ENCODE results near the gene HIC1. TPM values are rescaled to one million over a fixed set of nuclear protein-coding genes. Genes with fewer than 3 reads are reported as not detected.
A peak's percentile ranks its signal among the peaks of the same experiment; 100 is the strongest.

Gene HIC1
- total RNA-seq, 1 donor from 2014 or later: 42.6 TPM

GRCh38 chr17:2029911-2030778 lies 24.8 kb upstream of the HIC1 start, which contains the start of gene DPH1:
TSS of gene DPH1 (plus strand) at chr17:2030153. CDS start at chr17:2030170, 17 bp downstream.
- no peaks in the 10 kb centered on the region for H3K9me3 Mint-ChIP-seq
- H3K4me1 Mint-ChIP-seq (ENCODE audit: low read depth): peaks cover 12% of the 10 kb centered on the region
- intact Hi-C loops (cut with micrococcal nuclease): loop anchor here (1.0 to 2.0 kb wide), 2 partner anchors 11 to 121 kb away; no protein-coding TSS in a partner anchor
- peak within 1 kb of the TSS; percentile 69 for H3K27ac Mint-ChIP-seq
- H3K4me3 Mint-ChIP-seq (ENCODE audit: low read depth): peak within 1 kb of the TSS; percentile 95
- peaks cover 3% of the 10 kb centered on the region for H3K36me3 Mint-ChIP-seq (ENCODE audit: low read depth)
- DNase-seq (ENCODE audit: low spot score): peak; percentile 83
- H3K27me3 Mint-ChIP-seq (ENCODE audit: low read depth): peaks cover 32% of the 10 kb centered on the region

- DNase-seq (ENCODE audit: low spot score): no peak
- intact Hi-C loops (cut with micrococcal nuclease): loop anchor here (1.0 to 2.0 kb wide), 2 partner anchors 11 to 122 kb away; no protein-coding TSS in a partner anchor
- peak overlapping the region; percentile 95 for H3K4me3 Mint-ChIP-seq (ENCODE audit: low read depth)
- H3K9me3 Mint-ChIP-seq: no peaks in the 10 kb centered on the region
- H3K27ac Mint-ChIP-seq: peak overlapping the region; percentile 69
- H3K4me1 Mint-ChIP-seq (ENCODE audit: low read depth): peaks cover 12% of the 10 kb centered on the region
- peaks cover 3% of the 10 kb centered on the region for H3K36me3 Mint-ChIP-seq (ENCODE audit: low read depth)
- H3K27me3 Mint-ChIP-seq (ENCODE audit: low read depth): peaks cover 28% of the 10 kb centered on the region
These were observed 24.1 kb upstream of the HIC1 start for GRCh38 chr17:2030779-2031163.

GRCh38 chr17:2033153-2033552 lies 21.8 kb upstream of the HIC1 start:
- intact Hi-C loops (cut with micrococcal nuclease): no loop called here
- H3K4me3 Mint-ChIP-seq (ENCODE audit: low read depth): no peak overlapping the region
- no peak overlapping the region for H3K27ac Mint-ChIP-seq

DNA sequence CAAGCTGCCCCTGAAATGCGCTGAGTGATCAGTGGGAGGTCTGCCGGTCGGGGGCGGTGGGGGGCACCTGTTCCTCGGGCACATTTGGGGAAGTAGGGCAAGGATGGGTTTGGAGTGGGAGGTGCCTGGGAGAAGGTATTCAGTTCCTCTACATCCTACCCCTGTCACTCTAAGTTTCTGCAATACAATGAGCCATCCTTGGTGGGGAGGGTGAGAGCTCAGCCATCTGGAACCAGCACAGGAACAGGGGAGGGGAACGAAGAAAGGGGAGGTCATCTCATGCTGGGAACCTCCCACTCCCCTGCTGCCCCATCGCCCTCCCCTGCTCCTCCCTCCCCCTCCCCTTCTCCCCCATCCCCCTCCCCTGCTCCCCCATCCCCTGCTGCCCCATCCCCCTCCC lies 20.7 kb upstream of the HIC1 start:
- intact Hi-C loops (cut with micrococcal nuclease): no loop called here
- Mint-ChIP-seq H3K36me3 (ENCODE audit: low read depth) (peaks cover 18% of the 10 kb centered on the region), H3K4me3 (ENCODE audit: low read depth) (no peak overlapping the region), H3K27me3 (ENCODE audit: low read depth) (no peaks in the 10 kb centered on the region), H3K27ac (no peak overlapping the region), H3K9me3 (no peaks in the 10 kb centered on the region), H3K4me1 (ENCODE audit: low read depth) (peaks cover 7% of the 10 kb centered on the region)
- no peak for DNase-seq (ENCODE audit: low spot score)

More at GRCh38 chr17:2033153-2033552, 21.8 kb upstream of the HIC1 start:
- DNase-seq (ENCODE audit: low spot score): no peak
- Mint-ChIP-seq H3K36me3 (ENCODE audit: low read depth) (peaks cover 18% of the 10 kb centered on the region), H3K9me3 (no peaks in the 10 kb centered on the region), H3K27me3 (ENCODE audit: low read depth) (peaks cover 8% of the 10 kb centered on the region), H3K4me1 (ENCODE audit: low read depth) (peaks cover 7% of the 10 kb centered on the region)

DNA sequence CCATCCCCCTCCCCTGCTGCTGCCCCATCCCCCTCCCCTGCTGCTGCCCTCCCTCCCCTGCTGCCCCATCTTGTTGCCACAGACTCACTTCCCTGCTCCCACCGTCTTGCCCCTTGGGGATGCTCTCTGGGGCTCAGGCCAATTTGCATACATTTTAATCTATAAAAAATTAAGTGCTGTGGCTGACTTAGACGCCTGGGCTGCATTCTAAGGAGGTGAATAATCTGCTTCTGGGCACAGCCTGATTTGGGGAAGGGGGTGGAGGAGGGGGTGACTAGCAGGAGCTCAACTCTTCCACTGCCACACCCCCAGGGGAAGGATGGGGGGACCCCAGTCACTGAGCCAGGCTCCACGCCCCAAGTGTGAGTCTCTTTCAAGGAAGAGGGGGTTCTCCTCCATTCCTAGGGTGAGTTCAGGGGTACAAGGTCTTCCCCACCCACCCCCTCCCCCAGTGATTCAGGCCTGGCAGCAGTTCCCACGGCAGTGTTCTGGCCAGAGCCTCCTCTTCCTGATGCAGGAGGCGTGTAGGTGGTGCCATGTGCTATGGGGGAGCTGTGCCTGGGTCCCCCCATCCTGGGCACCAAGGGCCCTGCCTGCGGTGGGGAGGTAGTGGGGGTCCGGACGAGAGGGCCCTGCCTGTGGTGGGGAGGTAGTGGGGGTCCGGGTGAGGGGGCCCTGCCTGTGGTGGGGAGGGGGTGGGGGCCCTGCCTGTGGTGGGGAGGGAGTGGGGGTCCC lies 19.9 kb upstream of the HIC1 start:
- Mint-ChIP-seq H3K27ac (no peak overlapping the region), H3K27me3 (ENCODE audit: low read depth) (no peaks in the 10 kb centered on the region), H3K36me3 (ENCODE audit: low read depth) (peaks cover 21% of the 10 kb centered on the region), H3K4me1 (ENCODE audit: low read depth) (peaks cover 7% of the 10 kb centered on the region), H3K9me3 (no peaks in the 10 kb centered on the region), H3K4me3 (ENCODE audit: low read depth) (no peak overlapping the region)
- intact Hi-C loops (cut with micrococcal nuclease): no loop called here
- no peak for DNase-seq (ENCODE audit: low spot score)

DNA sequence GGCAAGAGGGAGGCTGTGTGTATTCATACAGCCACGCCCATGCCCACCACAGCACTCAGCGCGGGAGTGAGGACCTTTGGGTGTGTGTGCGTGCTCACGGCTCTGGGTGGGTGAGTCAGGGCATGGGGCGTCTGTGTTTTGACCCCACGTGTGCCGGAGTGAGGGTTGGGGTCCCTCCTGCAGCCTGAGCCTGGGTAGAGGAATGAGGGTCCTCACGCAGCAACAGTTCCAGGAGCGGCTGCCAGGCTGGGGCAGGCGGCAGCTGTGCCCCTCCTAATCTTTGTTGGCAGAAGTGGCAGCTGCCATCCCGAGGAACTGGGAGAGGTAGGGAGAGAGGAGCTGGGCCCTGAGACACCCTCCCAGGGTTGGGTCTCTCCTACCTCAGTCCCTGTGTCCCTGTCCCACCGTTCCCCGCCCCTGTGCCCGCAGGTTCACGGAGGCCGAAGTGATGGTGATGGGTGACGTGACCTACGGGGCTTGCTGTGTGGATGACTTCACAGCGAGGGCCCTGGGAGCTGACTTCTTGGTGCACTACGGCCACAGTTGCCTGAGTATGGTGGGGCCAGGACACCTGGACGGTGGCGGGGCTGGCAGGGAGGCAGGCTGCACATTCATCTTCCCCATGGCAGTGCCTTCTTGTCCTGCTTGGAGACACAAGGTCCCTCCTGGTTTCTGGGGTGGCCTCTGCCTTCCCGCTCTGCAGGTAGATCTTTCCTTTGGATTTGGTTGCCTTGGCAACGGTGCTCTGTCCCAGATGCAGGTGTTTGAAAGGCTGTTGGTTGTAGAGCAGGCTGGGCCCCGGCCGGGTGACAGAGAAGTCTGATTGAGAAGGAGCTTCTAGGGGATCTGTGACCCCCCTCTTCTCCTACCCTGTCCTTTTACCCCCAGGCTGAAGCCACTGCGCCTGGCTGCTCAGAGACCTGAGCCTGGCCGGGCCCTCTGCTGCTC lies 19.1 kb upstream of the HIC1 start:
- intact Hi-C loops (cut with micrococcal nuclease): no loop called here
- Mint-ChIP-seq H3K27ac (no peak overlapping the region), H3K4me1 (ENCODE audit: low read depth) (peaks cover 7% of the 10 kb centered on the region)

GRCh38 chr17:2037155-2037554 lies 17.7 kb upstream of the HIC1 start:
- Mint-ChIP-seq H3K27ac (no peak overlapping the region), H3K27me3 (ENCODE audit: low read depth) (no peaks in the 10 kb centered on the region), H3K9me3 (no peaks in the 10 kb centered on the region), H3K4me3 (ENCODE audit: low read depth) (no peak overlapping the region), H3K4me1 (ENCODE audit: low read depth) (peaks cover 10% of the 10 kb centered on the region), H3K36me3 (ENCODE audit: low read depth) (peaks cover 33% of the 10 kb centered on the region)
- intact Hi-C loops (cut with micrococcal nuclease): no loop called here
- no peak for DNase-seq (ENCODE audit: low spot score)

More for the DNA sequence above, 19.1 kb upstream of the HIC1 start:
- H3K9me3 Mint-ChIP-seq: no peaks in the 10 kb centered on the region
- no peak for DNase-seq (ENCODE audit: low spot score)
- H3K4me3 Mint-ChIP-seq (ENCODE audit: low read depth): no peak overlapping the region
- no peaks in the 10 kb centered on the region for H3K27me3 Mint-ChIP-seq (ENCODE audit: low read depth)
- peaks cover 26% of the 10 kb centered on the region for H3K36me3 Mint-ChIP-seq (ENCODE audit: low read depth)

DNA sequence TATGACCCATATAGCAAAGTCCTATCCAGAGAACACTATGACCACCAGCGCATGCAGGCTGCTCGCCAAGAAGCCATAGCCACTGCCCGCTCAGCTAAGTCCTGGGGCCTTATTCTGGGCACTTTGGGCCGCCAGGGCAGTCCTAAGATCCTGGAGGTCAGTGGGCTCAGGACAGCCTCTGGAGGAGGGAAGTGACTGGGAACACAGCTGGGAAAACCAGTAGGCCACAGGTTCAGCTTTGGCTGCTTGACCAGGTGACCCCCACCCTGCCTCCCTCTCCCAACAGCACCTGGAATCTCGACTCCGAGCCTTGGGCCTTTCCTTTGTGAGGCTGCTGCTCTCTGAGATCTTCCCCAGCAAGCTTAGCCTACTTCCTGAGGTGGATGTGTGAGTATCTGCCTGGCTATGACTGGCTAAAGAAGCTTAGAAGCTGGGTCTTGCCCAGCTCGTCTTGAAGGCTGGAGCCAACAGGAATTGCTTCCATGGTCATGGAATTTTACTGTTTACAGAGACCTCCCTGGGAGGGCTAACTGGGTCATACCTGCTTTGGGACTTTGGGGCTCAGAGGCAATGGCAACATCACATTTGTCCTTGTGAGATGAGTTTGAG lies 14.6 kb upstream of the HIC1 start:
- Mint-ChIP-seq H3K4me1 (ENCODE audit: low read depth) (peaks cover 21% of the 10 kb centered on the region), H3K36me3 (ENCODE audit: low read depth) (peaks cover 58% of the 10 kb centered on the region)

DNA sequence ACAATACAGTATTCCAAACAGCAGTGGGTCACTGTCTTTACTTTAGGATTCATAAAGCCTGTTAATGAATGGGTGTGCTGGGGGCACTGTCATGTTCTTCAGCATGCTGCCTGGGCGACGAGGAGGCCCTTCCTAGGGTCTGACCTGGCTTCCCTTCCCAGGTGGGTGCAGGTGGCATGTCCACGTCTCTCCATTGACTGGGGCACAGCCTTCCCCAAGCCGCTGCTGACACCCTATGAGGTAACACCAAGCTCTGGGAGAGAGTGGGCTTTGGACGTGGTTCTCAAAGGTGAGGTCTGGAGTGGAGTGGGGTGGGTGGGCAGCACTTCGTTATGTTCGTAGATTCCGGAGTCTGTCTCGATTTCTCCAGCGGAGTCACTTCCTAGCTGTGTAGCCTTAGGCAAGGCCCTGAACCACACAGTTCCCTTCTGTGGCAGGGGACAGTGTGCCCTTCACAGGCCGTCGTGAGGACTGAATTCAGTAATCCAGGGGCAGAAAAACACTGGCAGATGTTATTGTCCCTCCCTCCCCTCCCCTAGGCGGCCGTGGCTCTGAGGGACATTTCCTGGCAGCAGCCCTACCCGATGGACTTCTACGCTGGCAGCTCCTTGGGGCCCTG lies 13.9 kb upstream of the HIC1 start:
- no peaks in the 10 kb centered on the region for H3K27me3 Mint-ChIP-seq (ENCODE audit: low read depth)
- peaks cover 57% of the 10 kb centered on the region for H3K36me3 Mint-ChIP-seq (ENCODE audit: low read depth)

More for the DNA sequence above, 14.6 kb upstream of the HIC1 start:
- intact Hi-C loops (cut with micrococcal nuclease): loop anchor here (5.0 to 10.0 kb wide), 2 partner anchors 323 to 396 kb away; partner anchors contain the start of genes RILP and SCARF1
- Mint-ChIP-seq H3K27ac (no peak overlapping the region), H3K27me3 (ENCODE audit: low read depth) (no peaks in the 10 kb centered on the region), H3K4me3 (ENCODE audit: low read depth) (peak overlapping the region; percentile 17), H3K9me3 (no peaks in the 10 kb centered on the region)
- DNase-seq (ENCODE audit: low spot score): no peak

GRCh38 chr17:2041561-2042389 lies 13.1 kb upstream of the HIC1 start, which contains the start of gene OVCA2:
TSS of gene OVCA2 (plus strand) at chr17:2042022. CDS start at chr17:2042048, 26 bp downstream.
- intact Hi-C loops (cut with micrococcal nuclease): loop anchor here (1.0 to 10.0 kb wide), 3 partner anchors 11 to 397 kb away; partner anchors contain the start of genes DPH1, RILP and SCARF1

More for the DNA sequence above, 13.9 kb upstream of the HIC1 start:
- H3K4me3 Mint-ChIP-seq (ENCODE audit: low read depth): peak overlapping the region; percentile 89
- no peak for DNase-seq (ENCODE audit: low spot score)
- peaks cover 21% of the 10 kb centered on the region for H3K4me1 Mint-ChIP-seq (ENCODE audit: low read depth)
- intact Hi-C loops (cut with micrococcal nuclease): loop anchor here (1.0 to 10.0 kb wide), 3 partner anchors 11 to 396 kb away; partner anchors contain the start of genes DPH1, RILP and SCARF1
- no peaks in the 10 kb centered on the region for H3K9me3 Mint-ChIP-seq
- no peak overlapping the region for H3K27ac Mint-ChIP-seq

More at GRCh38 chr17:2041561-2042389, 13.1 kb upstream of the HIC1 start, which contains the start of gene OVCA2:
- H3K36me3 Mint-ChIP-seq (ENCODE audit: low read depth): peaks cover 55% of the 10 kb centered on the region
- no peaks in the 10 kb centered on the region for H3K27me3 Mint-ChIP-seq (ENCODE audit: low read depth)
- H3K4me1 Mint-ChIP-seq (ENCODE audit: low read depth): peaks cover 21% of the 10 kb centered on the region
- H3K9me3 Mint-ChIP-seq: no peaks in the 10 kb centered on the region
- H3K4me3 Mint-ChIP-seq (ENCODE audit: low read depth): peak within 1 kb of the TSS; percentile 89
- peak; percentile 96 for DNase-seq (ENCODE audit: low spot score)
- H3K27ac Mint-ChIP-seq: peak within 1 kb of the TSS; percentile 91
